ENCODE data around the gene CCDC61. TPM values are rescaled to one million over a fixed set of nuclear protein-coding genes. Genes with fewer than 3 reads are reported as not detected.

Gene CCDC61, protein sequence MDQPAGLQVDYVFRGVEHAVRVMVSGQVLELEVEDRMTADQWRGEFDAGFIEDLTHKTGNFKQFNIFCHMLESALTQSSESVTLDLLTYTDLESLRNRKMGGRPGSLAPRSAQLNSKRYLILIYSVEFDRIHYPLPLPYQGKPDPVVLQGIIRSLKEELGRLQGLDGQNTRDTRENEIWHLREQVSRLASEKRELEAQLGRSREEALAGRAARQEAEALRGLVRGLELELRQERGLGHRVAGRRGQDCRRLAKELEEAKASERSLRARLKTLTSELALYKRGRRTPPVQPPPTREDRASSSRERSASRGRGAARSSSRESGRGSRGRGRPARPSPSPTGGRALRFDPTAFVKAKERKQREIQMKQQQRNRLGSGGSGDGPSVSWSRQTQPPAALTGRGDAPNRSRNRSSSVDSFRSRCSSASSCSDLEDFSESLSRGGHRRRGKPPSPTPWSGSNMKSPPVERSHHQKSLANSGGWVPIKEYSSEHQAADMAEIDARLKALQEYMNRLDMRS
- 5.3 and 5.9 TPM in 2 replicates for total RNA-seq

GRCh38 chr19:45994998-45995714 is at the start of gene CCDC61:
TSS of gene CCDC61 (plus strand) at chr19:45995467. CDS start at chr19:46003019, 7,552 bp downstream.

GRCh38 chr19:45973553-45974338 is 21.5 kb upstream of the CCDC61 start, which contains the start of gene NOVA2:
TSS of gene NOVA2 (minus strand) at chr19:45973865. CDS start at chr19:45973351, 514 bp downstream.

GRCh38 chr19:46022431-46023310 is 27.4 kb downstream of the CCDC61 start, which contains the start of gene PGLYRP1:
TSS of gene PGLYRP1 (minus strand) at chr19:46023053. CDS start at chr19:46023021, 32 bp downstream.

GRCh38 chr19:46040952-46041500 is 45.8 kb downstream of the CCDC61 start, which contains the start of gene IGFL4:
TSS of gene IGFL4 (minus strand) at chr19:46041002. CDS start at chr19:46040962, 40 bp downstream.

Other genes starting within 250 kb of the CCDC61 start
- 7.6 and 10.1 TPM in 2 replicates for gene SIX5, start 226.2 kb upstream of the CCDC61 start, total RNA-seq
- gene DMPK, start 213.0 kb upstream of the CCDC61 start, total RNA-seq: 33.0 and 35.0 TPM in 2 replicates
- gene DMWD, start 202.6 kb upstream of the CCDC61 start, total RNA-seq: 34.4 and 50.2 TPM in 2 replicates
- 0.14 and 0.30 TPM in 2 replicates for gene RSPH6A, start 180.2 kb upstream of the CCDC61 start, total RNA-seq
- gene SYMPK, start 132.3 kb upstream of the CCDC61 start, total RNA-seq: 30.9 and 56.4 TPM in 2 replicates
- not detected in 2 replicates for gene FOXA3, start 131.1 kb upstream of the CCDC61 start, total RNA-seq
- 24.1 and 27.7 TPM in 2 replicates for gene IRF2BP1, start 109.3 kb upstream of the CCDC61 start, total RNA-seq
- gene MYPOP, start 92.9 kb upstream of the CCDC61 start, total RNA-seq: 3.7 and 4.2 TPM in 2 replicates
- not detected in 2 replicates for gene NANOS2, start 80.7 kb upstream of the CCDC61 start, total RNA-seq
- gene NOVA2, start 21.6 kb upstream of the CCDC61 start, total RNA-seq: 0.23 TPM in 1 of 2 replicates, not detected in the other
- not detected in 2 replicates for gene PGLYRP1, start 27.6 kb downstream of the CCDC61 start, total RNA-seq
- gene IGFL4, start 45.5 kb downstream of the CCDC61 start, total RNA-seq: 0.09 TPM in 1 of 2 replicates, not detected in the other
- 0.55 and 2.4 TPM in 2 replicates for gene IGFL3, start 129.2 kb downstream of the CCDC61 start, total RNA-seq
- 0.05 and 0.59 TPM in 2 replicates for gene IGFL2, start 152.8 kb downstream of the CCDC61 start, total RNA-seq
- gene IGFL1, start 234.3 kb downstream of the CCDC61 start, total RNA-seq: not detected in 2 replicates